GM21576 (cell line): Measurements from ENCODE around the gene MMP17.

Experiments used
- ATAC-seq: cut with Tn5 transposase; IDR thresholded peaks from one replicate; pipeline ENCODE4 v1.9.1; 2021; ENCODE audit warnings: mild to moderate bottlenecking, moderate library complexity; ENCODE audit not compliant: unreplicated experiment

The MMP17 gene

DNA sequence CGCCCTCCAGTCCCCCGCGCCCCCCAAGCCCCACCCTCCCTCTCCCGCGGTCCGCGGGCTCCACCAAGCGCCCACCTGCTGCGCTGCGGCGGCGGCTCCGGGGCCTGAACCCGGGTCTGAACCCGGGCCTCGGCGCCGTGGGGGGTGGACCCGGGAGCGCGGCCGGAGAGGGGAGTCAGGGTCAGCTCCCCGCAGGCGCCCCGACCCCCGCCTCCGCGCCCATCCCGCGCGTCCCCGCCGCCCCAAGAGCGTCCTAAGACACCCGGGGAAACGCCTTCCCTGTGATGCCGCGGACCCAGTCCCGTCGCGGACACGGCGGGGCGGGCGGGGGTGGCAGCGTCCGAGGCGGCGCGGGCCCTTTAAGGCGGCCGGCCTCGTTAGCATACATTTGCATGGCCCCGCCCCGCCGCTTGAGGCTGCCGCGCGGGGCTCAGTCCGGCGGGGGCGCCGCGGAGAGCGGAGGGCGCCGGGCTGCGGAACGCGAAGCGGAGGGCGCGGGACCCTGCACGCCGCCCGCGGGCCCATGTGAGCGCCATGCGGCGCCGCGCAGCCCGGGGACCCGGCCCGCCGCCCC lies at the start of gene MMP17:
Gene MMP17, plus strand, starts transcription at position 433 of the 574 bp plus-strand sequence. Its CDS starts 102 bp downstream, at position 535.
- ATAC-seq, result no peak

DNA sequence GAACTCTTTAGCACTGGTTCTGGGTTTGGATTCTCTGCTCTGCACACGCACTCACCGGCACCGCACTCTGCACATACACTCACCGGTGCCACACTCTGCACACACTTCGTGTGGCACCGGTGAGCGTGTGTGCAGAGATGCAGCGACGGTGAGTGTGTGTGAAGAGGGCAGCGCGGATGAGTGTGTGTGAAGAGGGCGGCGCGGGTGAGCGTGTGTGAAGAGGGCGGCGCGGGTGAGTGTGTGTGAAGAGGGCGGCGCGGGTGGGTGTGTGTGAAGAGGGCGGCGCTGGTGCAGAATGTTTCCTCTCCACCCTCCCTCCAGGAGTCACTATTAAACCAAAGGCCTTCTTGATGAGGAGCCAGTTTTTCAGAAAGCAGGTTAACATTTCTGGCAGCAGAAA lies 49.2 kb upstream of the MMP17 start:
- no peak for ATAC-seq

DNA sequence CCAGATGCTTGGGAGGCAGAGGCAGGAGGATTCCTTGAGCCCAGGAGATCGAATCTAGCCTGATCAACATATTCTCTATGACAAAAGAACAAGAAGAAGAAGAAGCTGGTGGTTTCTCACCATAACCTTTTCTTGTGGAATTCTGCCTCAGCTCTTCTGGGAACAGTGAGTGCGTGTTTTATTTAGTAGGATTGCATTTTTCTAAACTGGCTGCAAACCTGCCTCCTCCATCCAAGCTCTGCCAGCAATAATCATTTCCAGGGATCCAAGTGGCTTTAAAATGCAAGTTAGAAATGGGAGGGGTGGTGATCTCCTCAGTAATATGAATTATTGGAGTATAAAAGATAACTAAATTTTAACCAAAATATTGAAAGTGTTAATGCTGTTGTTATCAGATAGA lies 46.1 kb upstream of the MMP17 start:
- no peak for ATAC-seq

DNA sequence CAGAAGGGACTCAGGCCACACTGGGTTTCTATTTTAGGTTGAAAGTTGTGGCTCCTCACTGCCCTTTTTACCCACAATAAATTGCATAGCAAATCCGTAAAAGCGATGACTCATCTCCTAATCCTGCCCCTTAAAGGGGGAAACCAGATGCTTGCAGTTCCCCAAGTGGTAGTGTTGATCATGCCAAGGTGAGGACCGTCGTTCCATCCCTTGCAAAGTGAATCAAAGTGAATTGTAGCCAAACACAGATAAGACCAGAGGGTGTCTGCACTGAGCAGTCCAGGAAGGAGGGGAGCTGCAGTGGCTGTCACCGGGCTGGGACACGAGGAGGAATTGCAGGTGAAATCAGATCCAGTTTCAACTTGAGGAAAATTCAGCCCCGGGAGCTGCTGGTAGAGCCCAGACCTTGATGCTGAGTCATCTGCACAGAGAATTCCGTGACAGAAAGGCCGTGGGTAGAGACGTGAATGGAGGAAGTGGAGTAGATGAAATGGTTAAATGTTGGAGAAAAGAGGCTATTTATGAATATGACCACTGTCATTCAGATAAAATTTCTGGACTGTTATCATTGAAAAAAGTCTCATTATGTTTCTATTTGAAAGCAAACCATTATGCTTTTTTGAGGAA lies 44.2 kb upstream of the MMP17 start:
- peak; percentile 66 for ATAC-seq

DNA sequence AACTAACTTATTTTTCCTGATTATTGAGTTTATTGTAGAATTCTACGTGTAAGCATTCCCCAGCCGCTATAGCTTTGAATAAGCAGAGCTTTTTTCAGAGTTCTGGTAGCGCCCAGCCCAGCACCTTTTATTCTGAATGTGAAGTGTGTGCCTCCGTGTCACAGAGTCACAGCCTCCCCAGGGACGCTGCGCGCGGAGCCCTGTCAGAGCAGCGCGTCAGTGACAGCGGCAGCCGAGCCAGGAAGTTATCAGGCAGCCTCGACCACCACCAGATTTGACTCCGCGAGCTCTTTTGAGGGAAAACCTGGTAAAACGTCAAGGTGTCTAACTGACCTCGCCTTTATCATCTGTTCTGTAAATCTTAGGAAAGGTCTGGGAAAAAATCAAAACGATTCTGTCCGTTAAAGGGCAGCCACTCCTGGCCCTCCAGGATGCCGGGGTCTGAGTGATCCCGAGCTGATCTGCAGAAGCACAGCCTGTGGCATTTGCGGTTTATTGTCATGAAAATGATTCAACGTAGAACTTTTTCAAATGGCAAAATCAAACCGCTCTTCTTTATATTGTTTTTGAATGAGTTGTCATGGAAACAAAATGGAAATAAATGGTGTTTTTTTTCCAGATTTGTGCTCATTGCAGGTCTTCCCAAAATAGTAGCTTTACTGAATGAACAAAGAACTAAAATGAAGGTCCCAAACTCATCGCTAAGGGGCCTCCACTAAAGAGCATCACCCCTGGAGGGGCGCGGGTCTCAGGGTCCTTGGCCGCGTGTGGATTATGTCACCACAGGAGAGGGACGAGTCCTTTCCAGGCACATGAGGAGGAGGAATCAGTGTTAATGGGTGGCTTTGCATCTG lies 43.1 kb upstream of the MMP17 start:
- no peak for ATAC-seq

DNA sequence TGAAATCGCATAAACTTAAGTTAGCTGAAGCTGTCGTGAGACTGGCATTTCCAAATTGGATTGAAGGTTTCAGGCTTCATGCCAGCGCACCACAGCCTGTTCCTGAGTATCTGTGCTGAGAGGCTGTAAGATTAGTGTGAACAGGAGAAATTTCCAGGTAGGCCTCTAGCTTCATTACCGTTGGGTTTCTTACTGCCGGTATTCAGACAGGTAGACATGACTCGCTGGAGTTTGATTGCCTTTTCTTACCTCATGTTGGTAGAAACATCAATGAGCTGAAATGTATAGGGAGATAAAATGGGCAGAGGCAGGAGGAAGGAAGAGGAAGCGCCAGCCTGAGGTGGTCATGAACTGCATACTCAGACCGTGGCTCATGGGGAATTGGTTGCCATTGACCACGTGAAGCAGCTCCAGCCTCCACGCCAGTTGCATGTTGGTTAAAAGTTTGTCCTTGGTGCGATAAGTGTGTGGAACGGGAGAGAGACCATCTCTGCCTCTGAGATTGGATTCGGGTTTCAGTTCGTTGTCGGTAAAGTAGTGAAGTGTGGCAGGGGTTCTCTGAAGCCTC lies 42.3 kb upstream of the MMP17 start:
- no peak for ATAC-seq

DNA sequence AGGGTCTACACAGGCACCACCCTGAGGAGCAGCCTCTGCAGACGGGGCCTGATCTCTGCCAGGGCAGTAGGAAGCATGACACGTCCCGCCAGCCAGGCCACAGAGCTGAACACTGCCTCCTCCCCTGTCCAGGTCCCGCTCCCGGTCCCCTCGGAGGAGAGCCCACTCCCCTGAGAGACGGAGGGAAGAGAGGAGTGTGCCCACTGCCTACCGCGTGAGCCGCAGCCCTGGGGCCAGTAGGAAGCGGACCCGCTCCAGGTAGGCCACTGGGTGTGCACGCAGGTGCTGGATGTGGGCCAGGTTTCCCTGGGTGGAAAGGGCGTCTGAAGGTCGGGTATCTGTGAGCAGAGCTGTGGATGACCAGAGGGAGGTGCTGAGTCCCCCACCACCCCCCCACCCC lies 41.9 kb upstream of the MMP17 start:
- ATAC-seq, result no peak

DNA sequence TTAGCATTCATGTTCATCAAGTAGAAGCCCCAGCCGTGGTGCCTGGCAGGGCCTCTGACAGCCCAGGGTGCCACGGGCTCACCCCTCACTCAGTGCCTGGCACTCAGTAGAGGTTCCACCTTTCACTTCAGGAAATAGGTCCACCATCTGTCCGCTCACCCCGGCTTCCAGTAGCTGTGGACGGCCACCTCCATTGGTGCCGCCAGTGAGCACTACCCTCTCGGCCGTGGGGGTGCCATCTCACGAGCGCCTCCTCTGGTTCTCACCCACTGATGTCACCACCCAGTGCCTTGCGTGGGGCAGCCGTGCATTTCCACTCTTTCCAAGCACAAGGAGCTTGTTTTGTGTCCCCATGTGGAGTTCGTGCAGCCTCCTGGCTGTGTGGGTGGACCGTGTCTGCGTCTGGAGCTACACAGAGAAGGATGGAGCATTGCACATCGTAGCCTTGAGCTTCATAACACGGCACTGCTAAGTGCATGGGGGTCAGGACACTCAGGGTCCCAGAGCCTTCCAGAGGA lies 41.0 kb upstream of the MMP17 start:
- no peak for ATAC-seq

DNA sequence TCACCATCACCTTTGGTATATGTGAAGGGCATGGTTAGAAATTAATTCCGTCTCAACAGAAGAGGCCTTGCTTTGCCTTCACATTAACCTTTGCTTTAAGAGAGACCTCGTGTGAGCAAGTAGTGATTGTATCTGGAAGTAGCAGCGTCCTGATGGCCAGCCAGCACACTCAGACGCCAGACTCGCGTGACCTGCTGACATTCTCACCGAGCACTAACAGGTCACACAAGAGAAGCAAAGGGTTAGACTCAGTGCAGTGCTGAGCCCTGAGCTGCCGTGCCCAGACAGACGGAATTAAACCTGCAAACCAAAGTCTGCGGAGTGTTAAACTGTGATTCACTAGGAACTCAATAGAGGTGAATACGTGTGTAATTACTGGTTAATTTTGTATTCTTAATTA lies 40.1 kb upstream of the MMP17 start:
- no peak for ATAC-seq

DNA sequence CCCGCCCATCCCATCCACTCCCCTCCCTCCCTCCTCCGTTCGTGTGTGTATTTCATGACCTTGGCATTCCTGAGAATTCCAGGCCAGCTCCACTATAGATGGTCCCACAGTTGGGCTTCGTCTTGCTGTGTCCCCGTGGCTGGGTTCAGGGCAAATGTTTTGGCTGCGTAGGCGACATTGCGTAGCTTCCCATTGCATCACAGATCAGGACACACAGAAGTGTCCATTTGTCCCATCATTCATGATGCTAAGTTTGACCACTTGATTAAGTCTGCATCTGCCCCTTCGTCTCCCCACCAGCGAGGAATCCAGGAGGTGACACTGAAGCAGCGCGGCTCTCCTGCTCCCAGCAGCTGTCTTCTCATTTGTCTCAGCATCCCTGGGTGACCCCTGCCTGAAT lies 38.6 kb upstream of the MMP17 start:
- ATAC-seq, result no peak

DNA sequence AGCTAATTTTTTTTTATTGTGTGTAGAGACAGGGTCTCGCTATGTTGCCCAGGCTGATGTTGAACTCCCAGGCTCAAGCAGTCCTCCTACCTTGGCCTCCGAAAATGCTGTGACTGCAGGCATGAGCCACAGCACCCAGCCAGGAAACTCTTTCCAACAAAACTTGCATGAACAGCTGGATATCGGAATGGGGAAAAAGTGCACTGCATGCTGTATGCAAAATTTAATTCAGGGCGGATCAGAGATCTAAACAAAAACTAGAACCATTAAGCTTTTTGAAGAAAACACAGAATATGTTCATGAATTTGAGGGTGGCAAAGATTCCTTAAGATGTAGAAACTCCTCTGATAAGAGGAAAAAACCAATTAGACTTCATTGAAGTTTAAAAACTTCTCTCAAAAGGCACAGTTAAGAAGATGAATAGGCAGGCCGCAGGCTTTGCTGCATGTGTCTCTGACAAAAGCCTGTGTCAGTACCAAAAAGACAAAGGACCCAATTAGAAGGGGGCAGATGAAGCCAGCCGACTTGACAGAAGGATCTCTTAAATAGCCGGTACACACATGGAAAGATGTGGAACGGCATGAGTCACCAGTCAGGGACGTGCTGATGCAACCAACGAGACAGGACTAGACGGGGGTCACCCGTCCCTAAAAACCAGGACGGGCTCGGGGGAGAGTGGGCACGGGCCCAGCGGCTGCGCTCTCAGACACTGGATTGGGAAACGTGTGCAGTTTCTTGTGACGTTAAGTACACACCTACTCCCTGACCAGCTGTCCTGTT lies 34.8 kb upstream of the MMP17 start:
- no peak for ATAC-seq

DNA sequence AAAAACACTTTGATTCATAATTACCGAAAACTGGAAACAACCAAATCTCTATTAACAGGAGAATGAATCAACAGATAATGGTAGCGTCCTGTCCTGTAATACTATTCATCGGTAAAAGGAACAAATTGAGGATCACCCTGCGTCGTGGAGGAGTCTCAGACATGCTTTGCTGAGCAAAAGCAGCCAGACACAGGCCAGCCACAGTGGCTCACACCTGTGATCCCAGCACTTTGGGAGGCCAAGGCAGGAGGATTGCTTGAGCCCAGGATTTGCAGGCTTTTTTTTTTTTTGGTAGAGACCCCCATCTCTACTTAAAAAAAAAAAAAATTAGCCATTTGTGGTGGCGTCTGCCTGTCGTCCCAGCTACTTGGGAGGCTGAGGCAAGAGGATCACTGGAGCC lies 34.1 kb upstream of the MMP17 start:
- no peak for ATAC-seq

DNA sequence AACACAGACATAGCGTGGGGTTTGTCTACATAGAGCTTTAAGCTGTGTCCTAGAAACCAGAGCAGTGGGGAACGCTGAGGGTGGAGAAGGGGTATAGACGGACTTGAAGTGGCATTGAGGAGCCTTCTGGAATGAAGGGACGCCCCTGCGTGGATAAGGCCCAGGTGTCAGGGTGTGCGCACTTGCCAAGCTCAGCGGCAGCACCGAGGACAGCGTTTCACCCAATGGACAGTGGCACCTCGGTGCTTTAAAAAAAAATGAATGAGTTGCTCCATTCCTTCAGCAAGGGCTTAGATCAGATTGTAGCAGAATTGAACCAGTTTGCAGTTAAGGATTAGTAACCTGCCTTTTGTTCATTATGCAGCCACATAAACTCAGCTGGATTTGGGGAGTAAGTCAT lies 33.6 kb upstream of the MMP17 start:
- ATAC-seq, result no peak

DNA sequence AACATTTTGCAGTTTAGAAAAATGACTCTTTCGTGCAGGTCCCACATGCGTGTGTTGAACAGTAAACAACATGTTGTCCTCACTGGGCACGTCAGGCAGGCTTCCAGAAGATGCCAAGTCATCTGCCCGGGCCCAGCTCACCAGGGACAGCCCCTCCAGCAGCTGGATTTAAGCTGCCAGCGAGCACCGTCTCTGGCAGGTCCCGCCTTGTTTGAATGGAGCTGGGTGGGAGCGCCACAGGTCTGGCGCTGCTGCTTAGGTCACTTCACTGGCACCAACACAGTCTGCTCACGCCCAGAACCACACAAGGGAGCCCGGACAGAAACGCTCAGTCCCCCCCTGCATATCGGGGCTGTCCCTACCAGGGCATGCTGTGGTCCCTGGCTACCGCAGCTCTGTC lies 33.1 kb upstream of the MMP17 start:
- ATAC-seq, result no peak

DNA sequence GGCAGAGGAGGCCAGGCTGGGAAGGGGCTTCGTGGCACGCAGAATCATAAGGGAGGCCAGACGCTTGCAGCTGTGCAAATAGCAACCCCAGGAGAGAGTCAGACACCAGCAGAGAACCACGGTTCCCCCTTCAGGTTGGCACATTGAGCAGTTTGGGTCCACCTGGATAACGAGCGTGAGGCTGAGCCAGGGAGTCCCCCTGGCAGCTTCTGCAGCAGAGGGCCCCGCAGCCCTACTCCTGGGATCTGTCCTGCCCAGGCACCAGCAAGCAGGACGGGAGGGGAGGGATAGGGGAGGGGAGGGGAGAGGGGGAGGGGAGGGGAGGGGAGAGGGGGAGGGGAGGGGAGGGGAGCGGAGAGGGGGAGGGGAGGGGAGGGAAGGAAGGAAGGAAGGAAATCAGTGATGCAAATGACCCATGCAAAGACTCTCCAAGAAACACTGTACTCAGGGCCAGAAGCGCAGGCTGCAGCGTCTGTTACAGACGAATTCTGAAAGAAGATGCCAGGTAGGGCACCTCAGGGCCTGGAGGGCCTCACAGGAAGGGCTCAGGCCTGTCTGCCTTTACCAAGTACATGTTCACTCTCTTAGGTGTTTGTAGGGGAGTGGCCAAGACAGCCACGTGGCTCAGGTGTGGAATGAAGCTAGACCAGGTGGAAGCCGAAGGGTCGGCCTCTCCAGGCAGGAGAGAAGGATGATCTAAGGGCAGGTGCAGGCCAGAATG lies 32.3 kb upstream of the MMP17 start:
- ATAC-seq, result no peak

DNA sequence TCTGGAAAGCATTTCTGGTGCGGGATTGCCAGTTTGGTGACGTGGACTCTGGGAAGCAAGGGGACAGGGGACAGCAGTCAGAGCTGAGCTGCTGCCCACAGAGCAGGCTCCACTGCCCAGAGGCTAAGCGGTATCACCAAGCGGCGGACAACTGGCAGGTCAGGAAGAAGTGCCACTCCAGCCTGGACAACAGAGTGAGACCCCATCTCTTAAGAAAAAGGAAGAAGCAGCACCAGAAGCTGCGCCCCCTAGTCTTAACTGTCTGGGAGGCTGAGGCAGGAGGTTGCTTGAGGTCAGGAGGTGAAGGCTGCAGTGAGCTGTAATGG lies 31.8 kb upstream of the MMP17 start:
- no peak for ATAC-seq

DNA sequence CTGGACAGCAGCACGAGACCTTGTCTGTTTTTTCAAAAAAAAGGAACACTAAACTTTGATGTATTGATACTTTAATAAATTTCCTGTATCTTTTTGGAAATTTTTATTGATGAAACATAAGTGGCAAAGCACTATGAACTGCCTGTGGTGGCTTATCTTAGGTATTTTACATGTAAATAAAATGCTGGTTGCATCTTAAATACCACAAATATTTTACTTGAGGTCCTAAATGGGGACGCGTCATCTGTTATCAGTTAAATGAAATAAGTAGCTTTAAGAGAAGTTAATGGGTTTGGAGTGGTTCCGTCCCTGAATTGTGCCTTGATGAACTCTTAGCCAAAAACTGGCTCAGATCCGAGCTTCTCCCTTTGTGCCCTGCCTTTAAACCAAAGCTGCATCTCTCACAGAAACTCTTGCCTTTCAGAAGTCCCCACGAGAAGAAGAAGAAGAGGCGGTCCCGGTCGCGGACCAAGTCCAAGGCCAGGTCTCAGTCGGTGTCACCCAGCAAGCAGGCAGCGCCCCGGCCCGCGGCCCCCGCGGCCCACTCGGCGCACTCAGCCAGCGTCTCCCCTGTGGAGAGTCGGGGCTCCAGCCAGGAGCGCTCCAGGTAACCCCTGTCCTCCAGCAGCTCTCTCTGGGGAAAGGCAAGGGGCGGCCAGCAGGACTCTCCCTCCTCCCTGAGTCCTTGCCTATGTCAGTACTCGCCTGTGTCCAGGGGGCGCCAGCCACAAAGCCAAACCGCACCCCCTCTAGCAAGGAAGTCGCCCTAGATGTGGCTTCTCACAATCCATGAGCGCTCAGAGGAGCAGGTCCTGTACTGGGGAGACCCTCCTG lies 31.2 kb upstream of the MMP17 start:
- ATAC-seq, result no peak

DNA sequence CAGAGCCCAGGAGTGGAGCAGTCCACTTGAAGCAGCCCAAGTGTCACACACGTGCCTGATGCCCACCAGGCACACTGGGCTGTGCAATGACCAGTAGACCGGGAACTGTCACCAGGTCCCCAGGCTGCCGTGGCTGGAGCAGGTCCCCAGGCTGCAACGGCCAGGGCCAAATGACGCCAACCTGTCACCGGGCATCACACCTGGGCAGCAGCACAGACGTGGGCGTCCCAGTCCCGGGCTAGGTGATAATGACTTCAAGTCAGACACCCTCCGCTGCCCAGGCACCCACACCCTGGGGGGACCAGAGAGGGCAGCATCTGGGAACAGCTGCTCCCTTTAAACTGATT lies 30.6 kb upstream of the MMP17 start:
- ATAC-seq, result no peak

DNA sequence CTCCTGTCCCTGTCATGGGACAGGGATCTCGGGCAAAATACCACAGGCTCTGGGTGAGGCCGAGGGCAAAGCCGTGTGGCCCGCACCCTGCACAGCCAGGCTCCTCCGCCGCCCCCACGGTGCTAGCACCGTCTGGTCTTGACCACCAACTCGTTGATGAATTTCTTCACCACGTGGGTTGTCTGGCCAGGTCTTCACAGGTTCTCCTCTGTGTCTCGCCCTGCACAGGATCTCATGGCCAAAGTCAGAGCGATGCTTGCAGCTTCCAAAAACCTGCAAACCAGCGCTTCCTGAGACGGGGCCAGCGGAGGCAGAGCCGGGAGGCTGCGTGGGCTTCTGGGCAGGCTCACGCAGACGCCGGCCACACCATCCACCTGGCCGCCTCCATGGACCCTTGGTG lies 29.0 kb upstream of the MMP17 start:
- ATAC-seq, result no peak
